GM19193 (cell line): ENCODE data around the gene CLTB.

Experiments
- POLR2A ChIP-seq: IDR thresholded peaks from 4 replicates; pipeline ENCODE4 v1.6.1; 2011; ENCODE audit not compliant: insufficient read depth, insufficient read length; ENCODE audit errors: extremely low read depth

CLTB gene

DNA sequence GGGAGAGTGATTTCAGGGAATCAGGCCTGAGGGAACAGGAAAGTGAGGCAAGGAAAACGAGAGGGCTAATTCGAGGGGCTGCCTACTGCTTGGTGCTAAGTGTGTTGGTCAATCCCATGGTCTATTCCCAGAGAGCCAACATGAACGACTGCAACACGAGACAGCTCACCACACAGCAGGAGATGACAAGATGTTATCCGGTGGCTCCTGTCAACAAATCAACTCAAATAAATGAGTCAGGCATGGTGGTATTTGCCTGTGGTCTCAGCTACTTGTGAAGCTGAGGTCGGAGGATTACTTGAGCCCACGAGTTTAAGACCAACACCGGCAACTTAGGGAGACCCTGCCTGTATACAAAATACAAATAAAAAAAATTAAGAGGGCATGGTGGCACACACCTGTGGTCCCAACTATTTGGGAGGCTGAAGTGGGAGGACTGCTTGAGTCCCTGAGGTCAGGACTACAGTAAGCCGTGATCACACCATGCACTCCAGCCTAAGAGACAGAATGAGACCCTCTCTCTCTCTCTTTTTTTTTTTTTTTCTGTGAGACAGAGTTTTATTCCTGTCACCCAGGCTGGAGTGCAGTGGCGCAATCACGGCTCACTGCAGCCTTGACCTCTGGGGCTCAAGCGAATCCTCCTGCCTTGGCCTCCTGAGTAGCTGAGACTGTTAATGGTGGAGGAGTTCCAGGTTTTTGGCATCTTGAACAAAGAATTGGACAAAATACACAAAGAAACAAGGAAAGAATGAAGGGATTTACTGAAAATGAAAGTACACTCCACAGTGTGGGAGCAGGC lies 22.8 kb upstream of the CLTB start:
- TF ChIP-seq POLR2A: no peak

DNA sequence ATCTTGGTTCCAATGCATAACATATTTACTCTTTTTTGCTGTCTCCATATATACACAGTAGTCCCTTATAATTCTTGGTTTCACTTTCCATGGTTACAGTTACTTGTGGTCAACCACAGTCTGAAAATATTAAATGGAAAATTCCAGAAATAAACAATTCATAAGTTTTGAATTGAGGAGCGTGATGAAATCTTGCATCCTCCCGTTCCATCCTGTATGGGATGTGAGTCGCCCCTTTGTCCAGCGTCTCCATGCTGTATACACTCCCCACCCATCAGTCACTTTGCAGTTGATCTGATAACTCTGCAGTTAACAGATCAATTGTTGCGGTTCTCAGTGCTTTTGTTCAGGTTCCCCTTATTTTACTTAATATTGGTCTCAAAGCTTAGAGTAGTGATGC lies 20.3 kb upstream of the CLTB start:
- no peak for TF ChIP-seq POLR2A

DNA sequence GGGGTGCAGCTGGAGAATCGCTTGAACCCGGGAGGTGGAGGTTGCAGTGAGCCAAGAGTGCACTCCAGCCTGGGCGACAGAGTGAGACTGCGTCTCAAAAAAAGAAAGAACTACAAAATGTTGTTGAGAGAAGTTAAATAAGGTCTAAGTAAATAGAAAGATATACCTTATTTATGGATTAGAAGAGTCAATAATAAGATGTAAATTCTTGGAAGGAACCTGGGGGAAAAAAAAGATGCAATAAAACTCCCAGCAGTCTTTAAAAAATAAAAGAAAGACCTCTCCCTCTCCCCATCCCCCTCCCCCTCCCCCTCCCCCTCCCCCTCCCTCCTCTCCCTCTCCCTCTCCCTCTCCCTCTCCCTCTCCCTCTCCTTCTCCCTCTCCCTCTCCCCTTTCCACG lies 16.4 kb upstream of the CLTB start:
- TF ChIP-seq POLR2A: no peak

DNA sequence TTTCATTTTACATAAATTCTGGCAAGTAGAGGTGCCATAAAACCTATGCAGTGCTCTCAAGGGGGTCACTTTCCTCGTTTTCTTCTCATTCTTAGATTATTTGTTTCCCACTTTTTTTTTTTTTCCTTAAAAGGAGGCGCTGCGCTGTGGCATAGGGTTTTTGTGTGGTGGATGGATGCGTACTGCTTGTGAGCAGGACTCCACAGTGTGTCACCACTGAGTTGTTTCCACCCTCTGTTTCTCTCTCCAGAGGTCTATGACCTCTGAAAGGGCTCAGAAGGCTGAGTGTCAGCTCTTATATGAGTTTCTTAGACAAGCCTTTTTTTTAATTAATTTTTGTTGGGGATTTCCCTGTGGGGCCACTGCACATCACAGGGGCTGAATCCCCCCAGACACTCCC lies 13.6 kb upstream of the CLTB start:
- TF ChIP-seq POLR2A: no peak

DNA sequence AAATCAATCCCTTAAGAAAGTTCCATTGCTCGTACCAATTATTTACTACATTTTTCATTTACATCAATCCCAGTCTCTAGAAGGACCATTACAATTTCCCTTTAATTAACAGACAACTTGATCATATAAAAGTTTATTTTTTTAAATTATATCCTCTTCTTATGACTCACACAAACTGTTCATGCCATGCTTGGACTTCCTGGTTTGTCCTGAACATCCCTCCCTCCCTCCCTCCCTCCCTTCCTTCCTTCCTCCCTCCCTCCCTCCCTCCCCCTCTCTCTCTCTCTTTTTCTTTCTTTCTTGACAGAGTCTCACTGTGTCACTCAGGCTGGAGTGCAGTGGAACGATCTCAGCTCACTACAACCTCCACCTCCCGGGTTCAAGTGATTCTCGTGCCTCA lies 11.6 kb upstream of the CLTB start:
- TF ChIP-seq POLR2A: no peak

DNA sequence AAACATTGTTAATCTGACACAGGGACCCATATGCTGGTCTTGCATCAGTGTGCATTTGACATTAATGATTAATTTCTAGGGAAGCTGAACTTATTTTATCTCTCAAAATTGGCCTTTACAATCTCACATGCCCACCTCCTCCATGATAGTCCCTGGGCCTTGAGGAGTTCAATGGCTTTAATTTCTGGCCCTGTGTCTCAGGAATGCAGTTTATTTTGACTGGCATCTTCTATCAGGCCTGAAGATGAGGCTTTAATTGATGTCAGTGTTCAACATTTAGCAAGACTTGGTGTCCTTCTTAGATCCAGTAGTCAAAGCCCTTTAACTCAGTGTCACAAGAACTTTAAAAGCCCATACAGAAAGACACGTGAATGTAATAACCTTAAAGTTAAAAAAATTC lies 10.5 kb upstream of the CLTB start:
- no peak for TF ChIP-seq POLR2A

DNA sequence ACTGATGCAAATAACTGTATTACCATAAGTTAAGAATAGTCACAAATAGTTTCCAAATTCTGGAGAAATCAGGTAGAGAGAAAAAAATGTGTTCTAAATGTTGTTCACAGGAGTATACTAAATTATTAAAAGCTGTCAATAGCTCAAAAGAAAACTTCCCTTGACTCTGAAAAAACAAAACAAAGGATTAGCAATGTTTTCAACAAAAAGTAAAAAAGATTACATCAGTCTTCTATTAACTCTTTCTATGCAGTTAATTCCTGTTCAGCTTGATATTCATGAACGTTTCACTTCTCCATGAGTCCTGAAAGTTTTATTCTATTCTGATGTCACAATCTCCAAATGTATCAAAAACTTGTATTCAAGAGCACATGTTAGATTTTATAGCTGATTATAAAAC lies 9.5 kb upstream of the CLTB start:
- TF ChIP-seq POLR2A: no peak

DNA sequence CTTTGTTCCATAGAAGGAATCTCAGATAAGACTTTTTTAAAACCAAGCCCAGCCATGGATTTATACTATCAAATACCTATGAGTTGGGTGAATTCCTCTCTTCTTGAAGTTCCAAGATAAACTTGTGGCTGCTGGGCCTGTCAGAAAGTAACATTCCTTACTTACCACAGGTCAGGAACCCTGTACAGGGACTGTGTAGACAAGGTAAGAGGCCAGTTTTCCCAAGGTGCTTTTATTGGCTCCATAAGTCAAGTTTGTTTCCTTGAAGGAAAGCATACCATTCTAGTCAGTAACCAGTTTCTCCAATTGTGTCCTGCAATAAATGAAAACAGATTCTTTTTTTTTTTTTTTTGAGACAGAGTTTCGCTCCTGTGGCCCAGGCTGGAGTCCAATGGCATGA lies 8.8 kb upstream of the CLTB start:
- TF ChIP-seq POLR2A: no peak

DNA sequence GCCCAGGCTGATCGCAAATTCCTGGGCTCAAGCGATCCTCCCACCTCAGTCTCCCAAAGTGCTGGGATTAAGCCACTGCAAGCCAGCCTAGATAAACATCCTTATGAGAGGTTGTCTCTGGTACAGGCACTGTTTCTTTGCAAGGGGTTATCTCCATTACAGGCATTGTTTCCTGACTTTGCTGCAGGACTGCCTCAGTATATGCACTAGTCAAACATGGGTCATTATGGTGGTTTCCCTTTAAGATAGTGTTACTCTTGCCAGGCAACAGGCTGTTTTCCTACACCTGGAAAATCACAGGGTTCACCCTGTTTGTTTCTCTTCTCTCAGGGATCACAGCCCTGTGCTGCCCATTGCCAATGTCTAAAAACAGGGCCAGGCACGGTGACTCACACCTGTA lies 7.8 kb upstream of the CLTB start:
- TF ChIP-seq POLR2A: no peak

DNA sequence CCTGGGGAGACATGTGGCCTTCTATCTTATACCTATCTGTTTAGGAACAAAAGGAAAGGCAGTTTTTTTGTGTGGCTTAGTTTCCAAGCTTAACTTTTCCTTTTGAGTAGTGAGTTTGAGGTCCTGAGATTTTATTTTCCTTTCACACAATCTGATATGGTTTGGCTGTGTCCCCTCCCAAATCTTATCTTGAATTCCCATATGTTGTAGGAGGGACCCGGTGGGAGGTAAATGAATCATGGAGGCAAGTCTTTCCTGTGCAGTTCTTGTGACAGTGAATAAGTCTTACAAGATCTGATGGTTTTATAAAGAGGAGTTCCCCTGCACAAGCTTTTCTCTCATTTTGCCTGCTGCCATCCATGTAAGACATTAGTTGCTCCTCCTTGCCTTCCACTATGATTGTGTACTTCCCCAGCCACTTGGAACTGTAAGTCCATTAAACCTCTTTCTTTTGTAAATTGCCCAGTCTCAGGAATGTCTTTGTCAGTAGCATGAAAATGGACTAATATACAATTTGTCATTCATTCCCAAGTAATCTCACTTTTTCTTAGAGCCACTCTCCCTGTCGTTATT lies 4.7 kb upstream of the CLTB start:
- TF ChIP-seq POLR2A: no peak

DNA sequence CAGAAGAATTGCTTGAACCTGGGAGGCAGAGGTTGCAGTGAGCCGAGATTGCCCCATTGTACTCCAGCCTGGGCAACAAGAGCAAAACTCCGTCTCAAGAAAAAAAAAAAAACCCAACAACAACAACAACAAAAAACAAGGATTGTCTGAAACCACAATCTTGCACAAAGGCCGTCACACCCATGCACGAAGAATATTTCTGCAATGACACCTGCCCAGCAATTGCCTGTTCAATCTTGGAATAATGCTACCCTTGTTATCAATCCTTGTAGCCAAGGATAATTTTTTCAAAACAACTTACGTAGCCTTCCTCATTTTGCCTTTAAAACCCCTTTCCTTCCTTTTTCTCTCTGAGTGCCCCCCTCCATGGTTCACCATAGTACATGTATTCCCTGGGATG lies 3.7 kb upstream of the CLTB start:
- TF ChIP-seq POLR2A: no peak

DNA sequence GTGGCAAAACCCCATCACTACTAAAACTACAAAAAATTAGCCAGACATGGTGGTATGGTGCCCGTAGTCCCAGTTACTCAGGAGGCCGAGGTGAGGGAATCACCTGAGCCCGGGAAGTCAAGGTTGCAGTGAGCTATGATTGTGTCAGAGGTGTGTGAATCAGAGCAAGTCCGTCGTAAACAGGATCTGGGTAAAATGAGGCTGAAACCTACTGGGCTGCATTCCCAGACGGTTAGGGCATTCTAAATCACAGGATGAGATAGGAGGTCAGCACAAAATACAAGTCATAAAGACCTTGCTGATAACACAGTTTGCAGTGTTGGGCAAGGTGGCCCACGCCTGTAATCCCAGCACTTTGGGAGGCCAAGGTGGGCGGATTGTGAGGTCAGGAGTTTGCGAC lies 1.9 kb upstream of the CLTB start:
- TF ChIP-seq POLR2A: no peak

DNA sequence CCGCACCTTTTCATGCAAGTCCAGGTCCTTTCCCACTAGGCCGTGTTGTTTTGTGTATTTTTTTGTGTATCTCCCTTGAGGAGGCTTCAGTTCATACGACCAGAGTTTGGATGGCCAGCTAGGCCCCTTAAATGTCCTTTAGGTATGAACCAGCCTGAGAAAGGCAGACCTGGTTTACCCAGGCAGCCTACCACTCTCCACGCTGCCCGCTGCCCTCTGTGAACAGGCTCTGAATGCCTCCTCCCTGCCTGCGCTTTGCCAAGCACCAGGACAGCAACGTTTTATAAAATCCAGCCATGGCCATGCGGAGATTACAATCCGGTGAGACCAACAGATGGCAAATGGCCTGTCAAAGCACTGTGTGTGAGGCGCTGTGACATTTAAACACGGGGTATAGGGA lies 626 bp upstream of the CLTB start:
- TF ChIP-seq POLR2A: no peak

DNA sequence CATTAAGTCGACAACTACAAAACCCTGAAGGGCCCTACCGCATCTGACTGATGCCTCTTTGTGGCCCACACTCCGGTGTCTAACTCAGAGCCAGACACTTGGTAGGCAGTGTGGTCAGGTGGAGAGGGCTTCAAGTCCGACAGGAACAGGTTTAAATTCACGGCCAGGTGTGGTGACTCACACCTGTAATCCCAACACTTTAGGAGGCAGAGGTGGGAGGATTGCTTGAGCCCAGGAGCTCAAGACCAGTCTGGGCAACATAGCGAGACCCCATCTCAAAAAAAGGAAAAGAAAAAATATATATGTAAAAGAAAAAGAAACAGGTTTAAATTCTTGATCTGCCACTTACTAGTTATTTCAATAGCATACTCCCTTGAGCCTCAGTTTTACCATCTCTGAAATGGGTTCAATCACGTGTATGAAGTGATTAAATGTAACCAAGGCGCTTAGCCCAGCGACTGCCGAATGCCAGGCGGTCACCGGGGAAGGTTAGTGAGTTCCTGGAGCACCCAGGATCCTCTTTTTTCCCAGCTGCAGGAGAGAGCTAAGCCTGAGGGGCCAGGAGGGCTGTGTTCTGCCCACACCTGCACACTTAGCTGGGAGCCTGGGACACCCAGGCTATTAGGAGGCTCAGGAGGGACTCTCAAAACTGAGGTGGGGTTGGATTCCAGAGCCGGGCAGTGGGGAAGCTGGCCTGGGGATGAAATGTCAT lies 943 bp downstream of the CLTB start:
- TF ChIP-seq POLR2A: no peak

DNA sequence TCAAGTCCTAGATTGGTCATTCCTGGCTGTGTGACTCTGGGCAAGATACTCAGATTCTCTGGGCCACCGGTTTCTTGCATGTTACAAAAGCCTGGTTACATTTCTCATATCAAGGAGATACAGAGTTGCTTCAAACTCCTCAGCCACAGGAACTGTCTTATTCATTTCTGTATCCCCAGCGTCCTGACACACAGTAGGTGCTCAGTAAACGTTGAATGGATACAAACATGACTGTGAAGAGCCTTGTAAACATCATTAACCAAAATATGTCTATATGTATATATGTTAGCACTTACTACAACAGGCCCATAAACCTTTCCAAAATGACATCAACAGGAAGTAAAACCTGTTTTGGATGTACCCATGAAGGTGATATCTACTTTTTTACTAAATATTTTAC lies 1.6 kb downstream of the CLTB start:
- TF ChIP-seq POLR2A: no peak

DNA sequence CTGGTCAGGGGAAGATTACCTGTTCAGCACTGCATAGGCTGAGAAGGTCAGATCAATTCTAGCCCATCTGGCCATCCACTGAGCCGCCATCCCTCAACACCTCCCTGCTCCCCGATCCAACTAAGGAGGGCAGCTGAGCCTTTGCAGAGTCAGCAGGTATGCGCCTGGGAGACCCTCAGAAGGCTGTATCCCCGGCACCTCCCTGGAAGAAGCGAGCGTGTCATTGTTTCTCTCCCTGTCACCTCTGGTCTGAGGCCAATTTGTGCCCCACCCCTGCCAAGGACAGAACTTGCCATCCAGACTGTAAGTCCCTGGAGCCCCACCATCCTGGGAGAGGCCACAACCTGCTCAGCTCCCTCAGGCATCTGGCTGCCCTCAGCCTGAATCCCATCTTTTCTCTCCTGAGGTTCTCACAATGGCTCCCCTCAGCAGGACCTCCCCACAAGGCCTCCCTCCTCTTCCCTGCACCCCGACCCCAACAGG lies 2.6 kb downstream of the CLTB start:
- no peak for TF ChIP-seq POLR2A
